Activated naive CD8-positive, alpha-beta T cell treated with anti-CD3 and anti-CD28 coated beads, Interleukin-2, amount 10 ng/mL, durations not matched to agents 7 days and 5 days (primary cell): Measurements from ENCODE around the gene PTPRN2. TPM values are rescaled to one million over a fixed set of nuclear protein-coding genes. Genes with fewer than 3 reads are reported as not detected.
"Not testable (repeated sequence)": the region's sequence is repeated elsewhere in the genome, so short reads cannot be mapped to it uniquely, and the experiment has no call there.

Source experiments
- ATAC-seq: fragments of 150-1000 bp; cut with Tn5 transposase; one replicate; pipeline ENCODE4 v1.10.0; 2021; ENCODE audit warnings: low read depth, moderate library complexity
- POLR2A ChIA-PET: fragments of 350-600 bp; sonication (Branson Sonifier 250); formaldehyde crosslinking; loops from one replicate; lab custom pipeline; 2021; ENCODE audit warnings: antibody characterized with exemption; lab: Charles Lee
- DNase-seq: peaks from one replicate; pipeline ENCODE4 v3.0.0; 2021
- H3K27ac Mint-ChIP-seq: one replicate; pipeline ENCODE4 v1.8.0; 2022; ENCODE audit warnings: mild to moderate bottlenecking, mixed read lengths
- H3K27me3 Mint-ChIP-seq: one replicate; pipeline ENCODE4 v1.8.0; 2022; ENCODE audit warnings: mild to moderate bottlenecking, moderate library complexity, mixed read lengths
- H3K36me3 Mint-ChIP-seq: one replicate; pipeline ENCODE4 v1.8.0; 2021; ENCODE audit warnings: mild to moderate bottlenecking, mixed read lengths
- H3K4me1 Mint-ChIP-seq: one replicate; pipeline ENCODE4 v1.8.0; 2021; ENCODE audit warnings: mixed read lengths
- H3K4me3 Mint-ChIP-seq: one replicate; pipeline ENCODE4 v1.8.0; 2022; ENCODE audit warnings: mild to moderate bottlenecking, moderate library complexity, mixed read lengths
- H3K9me3 Mint-ChIP-seq: one replicate; pipeline ENCODE4 v1.8.0; 2021; ENCODE audit warnings: mixed read lengths
- total RNA-seq, 2 experiments: library from RNA; stranded (reverse); gene quantifications; one replicate each; pipeline ENCODE4 v1.2.3, GENCODE V29; 2021

The PTPRN2 gene
- total RNA-seq, 2 experiments from 2014 or later, result 4.5 to 4.9 TPM

DNA sequence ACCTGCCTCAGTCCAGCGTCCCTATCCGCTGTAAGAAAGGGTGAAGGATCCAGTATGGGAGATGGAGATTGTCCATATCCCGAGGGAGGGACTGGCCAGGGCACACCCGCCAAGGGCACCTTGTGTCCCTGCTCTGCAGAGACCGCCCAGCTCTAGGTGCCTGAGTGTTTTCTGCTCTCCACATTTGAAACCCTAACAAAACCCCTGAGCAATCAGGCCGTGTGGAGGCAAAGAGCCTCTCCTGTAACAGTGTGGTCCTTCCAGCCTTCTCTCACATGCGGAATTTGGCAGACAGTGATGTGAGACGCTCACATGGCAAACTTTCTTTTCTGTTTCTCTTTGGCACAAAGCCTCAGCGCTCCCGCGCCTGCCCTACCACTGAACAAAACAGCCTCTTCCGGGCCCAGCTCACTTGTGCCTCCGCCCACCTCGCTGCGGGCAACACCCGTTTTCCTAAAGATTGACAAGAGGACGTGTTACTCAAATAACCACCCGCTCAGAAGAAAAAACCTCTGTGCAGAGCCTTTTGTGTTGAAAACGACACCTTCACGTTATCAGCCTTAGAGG is 736.0 kb downstream of the PTPRN2 start:
- H3K36me3 Mint-ChIP-seq, result no peaks in the 10 kb centered on the region
- ATAC-seq (peak; percentile 98), DNase-seq (peak; percentile 76)
- no peaks in the 10 kb centered on the region for H3K9me3 Mint-ChIP-seq
- POLR2A ChIA-PET, result no interaction called here
- H3K4me1 Mint-ChIP-seq, result peaks cover 5% of the 10 kb centered on the region
- H3K27me3 Mint-ChIP-seq, result no peaks in the 10 kb centered on the region
- peak overlapping the region; percentile 69 for H3K4me3 Mint-ChIP-seq
- peak overlapping the region; percentile 92 for H3K27ac Mint-ChIP-seq

DNA sequence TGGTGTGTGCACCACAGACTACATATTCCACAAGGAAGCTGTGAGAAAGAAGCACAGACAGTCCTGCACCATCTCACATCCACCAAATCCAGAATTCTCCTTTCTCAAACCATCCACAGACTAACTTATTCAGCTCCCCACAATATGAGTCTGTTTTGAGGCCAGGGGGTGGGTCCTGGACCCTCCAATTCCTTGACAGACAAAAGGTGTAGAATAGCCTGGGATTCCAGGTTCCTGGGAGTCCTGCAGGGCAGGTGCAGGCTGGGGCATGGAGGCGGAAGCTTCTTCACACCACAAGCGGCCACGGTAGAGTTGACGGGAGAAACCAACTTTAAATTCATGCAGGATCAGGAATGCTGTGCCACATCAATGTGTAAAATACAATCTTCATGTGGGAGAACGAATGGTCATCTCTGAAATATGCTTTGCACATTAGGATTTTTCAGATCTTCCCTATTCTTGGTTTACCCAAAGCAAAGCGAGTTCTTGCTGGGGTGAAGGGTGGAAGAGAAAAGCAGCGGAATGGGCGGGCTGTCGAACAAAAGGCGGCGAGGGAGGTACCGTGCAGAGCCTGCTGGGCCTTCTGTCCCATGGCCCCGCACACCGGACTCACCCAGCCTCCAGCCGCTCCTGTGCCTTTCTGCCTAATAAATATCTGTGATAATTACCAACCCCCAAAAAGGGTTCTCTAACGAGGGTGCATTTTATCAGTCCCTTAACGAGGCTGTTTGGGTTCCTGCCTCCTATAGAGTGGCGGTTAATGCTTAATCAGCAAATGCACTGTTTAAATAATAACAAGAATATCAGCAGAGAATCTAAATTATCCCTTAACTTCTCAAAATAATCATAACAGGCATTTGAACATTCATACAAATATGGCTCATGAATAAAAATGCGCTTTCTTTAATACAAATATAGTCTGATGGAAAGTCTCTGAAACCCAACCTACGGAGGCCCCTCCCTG is 736.9 kb downstream of the PTPRN2 start:
- Mint-ChIP-seq H3K4me1 (peaks cover 5% of the 10 kb centered on the region), H3K4me3 (peak overlapping the region; percentile 69), H3K36me3 (no peaks in the 10 kb centered on the region), H3K27ac (peak overlapping the region; percentile 92), H3K9me3 (no peaks in the 10 kb centered on the region), H3K27me3 (no peaks in the 10 kb centered on the region)
- no peak for ATAC-seq
- no peak for DNase-seq
- POLR2A ChIA-PET, result no interaction called here

DNA sequence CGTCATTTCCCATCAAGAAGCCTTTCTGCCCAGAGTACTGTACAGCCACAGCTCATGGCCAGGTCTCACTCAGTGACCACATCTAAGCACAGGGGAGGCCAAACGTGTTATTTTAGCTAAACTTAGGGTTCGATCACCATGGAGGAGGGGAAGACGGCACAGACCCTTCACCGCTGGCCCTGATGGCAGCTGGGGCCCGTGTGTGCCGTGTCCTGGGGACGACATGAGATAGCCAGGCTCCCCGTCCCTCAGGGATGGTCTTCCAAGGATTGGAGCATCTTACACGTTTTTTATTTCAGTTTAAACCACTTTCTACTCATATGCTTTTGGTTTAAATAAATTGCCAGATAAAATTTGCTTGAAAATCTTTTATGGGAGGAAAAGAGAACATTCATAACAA is 737.9 kb downstream of the PTPRN2 start:
- no peak for ATAC-seq
- no peak for DNase-seq
- H3K36me3 Mint-ChIP-seq, result no peaks in the 10 kb centered on the region
- no peaks in the 10 kb centered on the region for H3K9me3 Mint-ChIP-seq
- no peaks in the 10 kb centered on the region for H3K27me3 Mint-ChIP-seq
- H3K4me3 Mint-ChIP-seq, result no peak overlapping the region
- H3K27ac Mint-ChIP-seq, result no peak overlapping the region
- peaks cover 5% of the 10 kb centered on the region for H3K4me1 Mint-ChIP-seq
- POLR2A ChIA-PET, result no interaction called here

DNA sequence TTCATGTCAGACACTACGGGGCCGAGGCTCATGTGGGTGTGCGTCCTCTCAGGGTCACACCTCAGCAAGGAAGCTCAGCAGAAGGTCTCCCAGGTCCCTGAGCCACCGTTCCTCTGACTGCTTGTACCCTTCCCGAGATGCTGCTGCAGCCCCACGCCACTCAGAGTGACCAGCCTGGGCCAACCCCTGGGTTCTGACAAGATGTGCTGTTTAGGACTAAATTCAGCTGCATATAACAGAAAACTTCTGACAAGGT is 738.4 kb downstream of the PTPRN2 start:
- Mint-ChIP-seq H3K27ac (no peak overlapping the region), H3K27me3 (no peaks in the 10 kb centered on the region), H3K4me3 (no peak overlapping the region), H3K9me3 (no peaks in the 10 kb centered on the region), H3K36me3 (no peaks in the 10 kb centered on the region), H3K4me1 (peaks cover 5% of the 10 kb centered on the region)
- ATAC-seq (no peak), DNase-seq (no peak)
- POLR2A ChIA-PET, result no interaction called here

DNA sequence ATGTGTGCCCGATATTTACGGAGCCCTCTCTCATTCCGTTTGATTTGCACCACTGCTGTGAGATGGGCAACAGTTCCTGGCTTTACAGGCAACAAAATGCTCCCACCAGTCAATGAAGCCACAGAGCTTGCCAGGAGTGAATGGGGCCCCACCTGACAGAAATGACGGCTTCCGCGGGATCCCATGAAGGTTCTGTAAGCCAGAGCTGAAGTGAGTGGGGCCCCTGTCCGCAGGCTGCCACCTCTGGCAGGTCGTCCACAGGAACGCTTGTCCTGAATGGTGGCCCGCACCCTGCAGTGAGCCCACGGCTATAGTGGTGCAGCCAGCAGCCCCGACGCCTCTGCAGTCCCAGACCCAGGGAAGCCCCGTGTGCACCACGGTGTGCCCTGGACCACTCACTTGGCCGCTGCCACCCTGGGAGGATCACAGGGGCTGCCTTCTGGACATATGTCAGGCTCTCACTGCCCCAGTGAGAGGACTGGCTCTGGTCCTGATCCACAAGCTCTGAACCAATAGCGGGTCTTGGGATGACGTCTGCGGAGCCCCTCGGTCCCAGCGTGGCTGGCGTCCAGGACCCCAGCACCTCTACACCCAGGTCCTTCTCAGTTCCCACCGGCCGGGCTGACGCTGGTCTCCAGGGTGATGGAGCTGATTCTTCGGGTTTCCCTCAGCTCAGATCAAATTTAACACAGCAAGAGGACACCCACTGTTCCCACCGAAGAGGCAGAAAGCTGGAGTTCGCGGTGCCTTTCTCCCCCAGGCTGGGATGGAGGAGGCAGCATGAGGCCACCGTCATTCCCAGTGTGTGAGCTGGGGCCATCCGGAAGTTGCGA is 738.9 kb downstream of the PTPRN2 start:
- POLR2A ChIA-PET, result no interaction called here
- DNase-seq, result no peak
- H3K9me3 Mint-ChIP-seq, result no peaks in the 10 kb centered on the region
- no peak for ATAC-seq
- no peaks in the 10 kb centered on the region for H3K36me3 Mint-ChIP-seq
- H3K4me3 Mint-ChIP-seq, result no peak overlapping the region
- no peaks in the 10 kb centered on the region for H3K27me3 Mint-ChIP-seq
- peaks cover 5% of the 10 kb centered on the region for H3K4me1 Mint-ChIP-seq
- no peak overlapping the region for H3K27ac Mint-ChIP-seq

DNA sequence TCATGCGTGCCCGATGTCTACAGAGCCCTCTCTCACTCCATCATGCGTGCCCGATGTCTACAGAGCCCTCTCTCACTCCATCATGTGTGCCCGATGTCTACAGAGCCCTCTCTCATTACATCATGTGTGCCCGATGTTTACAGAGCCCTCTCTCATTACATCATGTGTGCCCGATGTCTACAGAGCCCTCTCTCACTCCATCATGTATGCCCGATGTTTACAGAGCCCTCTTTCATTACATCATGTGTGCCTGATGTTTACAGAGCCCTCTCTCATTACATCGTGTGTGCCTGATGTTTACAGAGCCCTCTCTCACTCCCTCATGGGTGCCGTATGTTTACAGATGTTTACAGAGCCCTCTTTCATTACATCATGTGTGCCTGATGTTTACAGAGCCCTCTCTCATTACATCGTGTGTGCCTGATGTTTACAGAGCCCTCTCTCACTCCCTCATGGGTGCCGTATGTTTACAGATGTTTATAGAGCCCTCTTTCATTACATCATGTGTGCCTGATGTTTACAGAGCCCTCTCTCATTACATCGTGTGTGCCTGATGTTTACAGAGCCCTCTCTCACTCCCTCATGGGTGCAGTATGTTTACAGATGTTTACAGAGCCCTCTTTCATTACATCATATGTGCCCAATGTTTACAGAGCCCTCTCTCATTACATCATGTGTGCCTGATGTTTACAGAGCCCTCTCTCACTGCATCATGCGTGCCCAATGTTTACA is 739.7 kb downstream of the PTPRN2 start:
- not testable (repeated sequence) for H3K36me3 Mint-ChIP-seq, H3K9me3 Mint-ChIP-seq

DNA sequence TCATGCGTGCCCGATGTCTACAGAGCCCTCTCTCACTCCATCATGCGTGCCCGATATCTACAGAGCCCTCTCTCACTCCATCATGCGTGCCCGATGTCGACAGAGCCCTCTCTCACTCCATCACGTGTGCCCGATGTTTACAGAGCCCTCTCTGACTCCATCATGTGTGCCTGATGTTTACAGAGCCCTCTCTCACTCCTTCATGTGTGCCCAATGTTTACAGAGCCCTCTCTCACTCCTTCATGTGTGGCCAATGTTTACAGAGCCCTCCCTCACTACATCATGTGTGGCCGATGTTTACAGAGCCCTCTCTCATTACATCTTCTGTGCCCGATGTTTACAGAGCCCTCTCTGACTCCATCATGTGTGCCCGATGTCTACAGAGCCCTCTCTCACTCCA is 740.9 kb downstream of the PTPRN2 start:
- H3K4me1 Mint-ChIP-seq, H3K9me3 Mint-ChIP-seq, H3K27ac Mint-ChIP-seq, H3K27me3 Mint-ChIP-seq, POLR2A ChIA-PET, DNase-seq, ATAC-seq, H3K4me3 Mint-ChIP-seq, H3K36me3 Mint-ChIP-seq: not testable (repeated sequence)

More for the DNA sequence above, 739.7 kb downstream of the PTPRN2 start:
- H3K27me3 Mint-ChIP-seq, H3K27ac Mint-ChIP-seq, H3K4me3 Mint-ChIP-seq, ATAC-seq, POLR2A ChIA-PET, H3K4me1 Mint-ChIP-seq, DNase-seq: not testable (repeated sequence)

DNA sequence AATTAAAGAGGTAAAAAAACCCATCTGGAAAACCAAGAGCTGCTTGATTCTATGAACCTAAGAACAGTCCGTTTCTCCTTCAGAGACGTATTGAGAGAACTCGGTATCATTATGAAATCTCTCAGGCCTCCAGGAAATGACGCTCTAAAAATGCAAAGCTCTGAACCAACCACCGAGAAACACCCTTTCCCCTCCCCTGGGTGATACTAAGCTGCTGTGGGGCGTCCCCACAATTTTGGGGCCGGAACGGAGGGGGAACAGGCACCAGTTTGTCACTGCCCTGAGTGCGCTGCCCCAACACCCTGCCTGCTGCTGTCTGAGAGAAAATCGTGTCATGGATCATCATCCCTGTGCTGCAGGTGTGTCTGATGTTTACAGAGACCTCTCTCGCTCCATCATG is 741.4 kb downstream of the PTPRN2 start:
- POLR2A ChIA-PET, result no interaction called here
- no peaks in the 10 kb centered on the region for H3K9me3 Mint-ChIP-seq
- H3K36me3 Mint-ChIP-seq, result no peaks in the 10 kb centered on the region
- no peaks in the 10 kb centered on the region for H3K27me3 Mint-ChIP-seq
- H3K4me1 Mint-ChIP-seq, result no peaks in the 10 kb centered on the region
- no peak overlapping the region for H3K4me3 Mint-ChIP-seq
- no peak for DNase-seq
- no peak for ATAC-seq
- H3K27ac Mint-ChIP-seq, result no peak overlapping the region

DNA sequence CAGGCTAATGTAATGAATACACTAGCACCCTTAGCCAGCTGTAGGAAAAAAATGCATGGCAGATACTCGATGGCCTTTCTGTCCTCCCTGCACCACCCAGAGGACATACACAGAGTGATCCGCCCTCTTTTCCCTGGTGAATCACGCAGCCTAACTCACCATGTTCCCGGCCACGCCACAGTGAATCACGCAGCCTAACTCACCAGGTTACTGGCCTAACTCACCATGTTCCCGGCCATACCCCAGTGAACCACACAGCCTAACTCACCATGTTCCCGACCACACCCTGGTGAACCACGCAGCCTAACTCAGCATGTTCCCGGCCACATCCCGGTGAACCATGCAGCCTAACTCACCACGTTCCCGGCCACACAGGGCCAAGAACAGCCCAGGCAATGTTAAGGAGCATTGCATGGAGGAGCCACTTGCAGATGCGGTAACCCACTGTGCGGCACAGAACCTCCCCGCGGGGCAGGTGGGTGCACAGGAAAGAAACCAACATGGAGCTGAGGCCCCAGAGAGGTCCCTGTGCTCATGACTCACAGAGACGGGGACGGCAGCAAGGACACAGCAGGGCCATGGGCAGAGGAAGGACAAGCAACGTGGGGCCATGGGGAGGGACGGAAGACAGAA is 742.3 kb downstream of the PTPRN2 start:
- POLR2A ChIA-PET, result no interaction called here
- Mint-ChIP-seq H3K36me3 (no peaks in the 10 kb centered on the region), H3K9me3 (no peaks in the 10 kb centered on the region), H3K4me3 (no peak overlapping the region), H3K4me1 (no peaks in the 10 kb centered on the region), H3K27me3 (no peaks in the 10 kb centered on the region), H3K27ac (no peak overlapping the region)
- ATAC-seq (no peak), DNase-seq (no peak)

DNA sequence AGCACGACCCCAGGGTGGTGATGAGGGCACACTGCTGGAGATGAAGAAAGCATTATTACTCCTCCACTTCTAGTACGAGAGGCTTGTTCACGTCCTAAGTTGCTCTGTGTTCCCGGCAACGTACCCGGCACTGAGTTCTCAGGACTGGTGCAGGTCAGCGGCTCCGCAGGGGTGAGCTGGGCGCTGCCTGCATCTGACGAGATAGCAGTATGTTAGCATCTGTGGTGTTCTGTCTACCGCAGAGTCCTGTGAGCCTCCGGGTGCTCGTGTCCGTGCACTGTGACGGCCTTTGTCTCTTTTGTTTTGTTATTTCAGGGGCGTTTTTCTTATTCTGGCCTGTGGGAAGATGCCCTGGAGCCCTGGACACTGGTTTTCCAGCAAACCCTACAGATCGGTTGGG is 743.0 kb downstream of the PTPRN2 start:
- POLR2A ChIA-PET, result no interaction called here
- DNase-seq, result no peak
- H3K27me3 Mint-ChIP-seq, result no peaks in the 10 kb centered on the region
- ATAC-seq, result no peak
- H3K4me3 Mint-ChIP-seq, result no peak overlapping the region
- H3K4me1 Mint-ChIP-seq, result no peaks in the 10 kb centered on the region
- H3K27ac Mint-ChIP-seq, result no peak overlapping the region
- H3K9me3 Mint-ChIP-seq, result no peaks in the 10 kb centered on the region
- no peaks in the 10 kb centered on the region for H3K36me3 Mint-ChIP-seq

DNA sequence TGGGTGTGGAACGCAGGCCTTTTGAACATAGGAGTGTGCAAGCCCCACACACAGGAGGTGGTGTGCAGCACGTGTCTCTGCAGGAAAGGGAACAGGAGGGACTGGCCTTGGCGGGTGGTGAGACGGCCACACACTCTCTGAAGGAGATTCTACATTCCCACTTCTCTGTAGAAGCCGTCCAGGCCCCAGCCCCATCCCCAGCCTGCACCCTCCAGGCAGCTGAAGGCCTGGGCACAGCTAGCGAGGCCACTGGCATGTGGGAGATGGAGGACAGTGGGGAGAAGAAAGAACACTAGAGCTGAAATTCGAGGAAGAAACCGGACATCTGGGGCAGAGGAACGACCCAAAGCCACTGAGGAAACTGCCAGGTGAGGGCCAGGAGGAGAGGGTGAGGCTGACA is 743.5 kb downstream of the PTPRN2 start:
- Mint-ChIP-seq H3K27ac (no peak overlapping the region), H3K9me3 (no peaks in the 10 kb centered on the region), H3K4me1 (no peaks in the 10 kb centered on the region), H3K27me3 (no peaks in the 10 kb centered on the region), H3K4me3 (no peak overlapping the region), H3K36me3 (no peaks in the 10 kb centered on the region)
- POLR2A ChIA-PET, result no interaction called here
- ATAC-seq (no peak), DNase-seq (no peak)

DNA sequence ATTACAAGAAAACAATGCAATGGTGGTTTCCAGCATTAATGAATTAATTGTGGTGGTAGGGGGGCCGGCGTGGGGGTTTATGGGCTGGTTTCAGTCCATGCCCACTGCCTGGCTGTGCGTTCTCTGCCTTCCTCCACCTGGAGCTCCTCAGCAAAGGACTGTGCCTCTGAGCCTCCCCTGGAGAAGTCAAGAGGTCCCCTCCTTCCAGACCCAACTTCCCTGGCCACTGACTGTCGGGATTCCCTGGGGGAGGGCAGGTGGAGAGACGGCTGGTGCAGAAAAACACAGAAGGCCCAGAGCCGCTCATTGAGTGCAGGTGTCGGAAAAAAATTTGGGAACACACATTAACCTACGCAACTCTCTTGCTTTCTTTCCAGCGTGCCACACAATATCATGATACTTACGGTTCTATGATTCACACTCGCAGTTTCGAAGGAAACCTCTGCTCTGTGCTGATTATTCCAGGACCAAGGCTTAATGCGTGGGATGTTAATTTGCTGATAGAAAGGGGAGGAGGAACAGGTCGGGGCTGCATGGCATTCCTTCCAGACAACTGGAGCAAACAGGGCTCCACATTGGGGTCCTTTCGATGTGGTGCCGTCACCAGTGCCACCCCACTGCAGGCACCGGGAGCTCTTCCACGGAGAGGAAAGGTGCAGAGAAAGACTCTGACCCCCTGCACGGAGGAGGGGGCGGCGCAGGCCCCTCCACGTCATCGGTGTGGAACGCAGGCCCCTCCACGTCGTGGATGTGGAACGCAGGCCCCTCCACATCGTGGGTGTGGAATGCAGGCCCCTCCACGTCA is 744.1 kb downstream of the PTPRN2 start:
- no peaks in the 10 kb centered on the region for H3K9me3 Mint-ChIP-seq
- no peaks in the 10 kb centered on the region for H3K36me3 Mint-ChIP-seq
- no peak for DNase-seq

More for the DNA sequence above, 744.1 kb downstream of the PTPRN2 start:
- Mint-ChIP-seq H3K4me3 (no peak overlapping the region), H3K4me1 (no peaks in the 10 kb centered on the region), H3K27me3 (no peaks in the 10 kb centered on the region), H3K27ac (no peak overlapping the region)
- POLR2A ChIA-PET, result no interaction called here
- no peak for ATAC-seq
